ENCODE measurements around the gene LEPROT. TPM values are rescaled to one million over a fixed set of nuclear protein-coding genes. Genes with fewer than 3 reads are reported as not detected.

LEPROT gene
- polyA plus RNA-seq, 1 donor from 2014 or later: 39.2 TPM

GRCh38 chr1:65398083-65398482 is 22.4 kb upstream of the LEPROT start:
- H3K4me3 ChIP-seq (ENCODE audit: low read length): no peak overlapping the region
- H3K36me3 ChIP-seq (ENCODE audit: insufficient read depth, low read length): peaks cover 18% of the 10 kb centered on the region
- H3K9me3 ChIP-seq (ENCODE audit: low read length): no peaks in the 10 kb centered on the region
- H3K9ac ChIP-seq (ENCODE audit: low read length): no peak overlapping the region
- H4K20me1 ChIP-seq (ENCODE audit: insufficient read depth): no peaks in the 10 kb centered on the region
- no peak overlapping the region for H2AFZ ChIP-seq (ENCODE audit: low read depth, low read length)
- no peak for TF ChIP-seq POLR2AphosphoS5 (IDR thresholded peaks at IDR 0.05)
- TF ChIP-seq SMC3 (conservative IDR thresholded peaks at IDR 0.05; ENCODE audit: poor library complexity): no peak
- TF ChIP-seq EZH2 (IDR thresholded peaks at IDR 0.05; ENCODE audit: borderline replicate concordance, insufficient read depth, low read length, poor library complexity, severe bottlenecking): no peak
- no peak for TF ChIP-seq RAD21 (conservative IDR thresholded peaks at IDR 0.05)
- TF ChIP-seq MXI1 (conservative IDR thresholded peaks at IDR 0.05; ENCODE audit: poor library complexity, severe bottlenecking): no peak
- TF ChIP-seq TAF1 (IDR thresholded peaks at IDR 0.05; ENCODE audit: low read depth): no peak
- TF ChIP-seq EP300 (conservative IDR thresholded peaks at IDR 0.05; ENCODE audit: poor library complexity, severe bottlenecking): no peak
- TF ChIP-seq, protein P1, sequence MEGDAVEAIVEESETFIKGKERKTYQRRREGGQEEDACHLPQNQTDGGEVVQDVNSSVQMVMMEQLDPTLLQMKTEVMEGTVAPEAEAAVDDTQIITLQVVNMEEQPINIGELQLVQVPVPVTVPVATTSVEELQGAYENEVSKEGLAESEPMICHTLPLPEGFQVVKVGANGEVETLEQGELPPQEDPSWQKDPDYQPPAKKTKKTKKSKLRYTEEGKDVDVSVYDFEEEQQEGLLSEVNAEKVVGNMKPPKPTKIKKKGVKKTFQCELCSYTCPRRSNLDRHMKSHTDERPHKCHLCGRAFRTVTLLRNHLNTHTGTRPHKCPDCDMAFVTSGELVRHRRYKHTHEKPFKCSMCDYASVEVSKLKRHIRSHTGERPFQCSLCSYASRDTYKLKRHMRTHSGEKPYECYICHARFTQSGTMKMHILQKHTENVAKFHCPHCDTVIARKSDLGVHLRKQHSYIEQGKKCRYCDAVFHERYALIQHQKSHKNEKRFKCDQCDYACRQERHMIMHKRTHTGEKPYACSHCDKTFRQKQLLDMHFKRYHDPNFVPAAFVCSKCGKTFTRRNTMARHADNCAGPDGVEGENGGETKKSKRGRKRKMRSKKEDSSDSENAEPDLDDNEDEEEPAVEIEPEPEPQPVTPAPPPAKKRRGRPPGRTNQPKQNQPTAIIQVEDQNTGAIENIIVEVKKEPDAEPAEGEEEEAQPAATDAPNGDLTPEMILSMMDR (IDR thresholded peaks at IDR 0.05; ENCODE audit: poor library complexity, severe bottlenecking): no peak
- TF ChIP-seq, protein P2, sequence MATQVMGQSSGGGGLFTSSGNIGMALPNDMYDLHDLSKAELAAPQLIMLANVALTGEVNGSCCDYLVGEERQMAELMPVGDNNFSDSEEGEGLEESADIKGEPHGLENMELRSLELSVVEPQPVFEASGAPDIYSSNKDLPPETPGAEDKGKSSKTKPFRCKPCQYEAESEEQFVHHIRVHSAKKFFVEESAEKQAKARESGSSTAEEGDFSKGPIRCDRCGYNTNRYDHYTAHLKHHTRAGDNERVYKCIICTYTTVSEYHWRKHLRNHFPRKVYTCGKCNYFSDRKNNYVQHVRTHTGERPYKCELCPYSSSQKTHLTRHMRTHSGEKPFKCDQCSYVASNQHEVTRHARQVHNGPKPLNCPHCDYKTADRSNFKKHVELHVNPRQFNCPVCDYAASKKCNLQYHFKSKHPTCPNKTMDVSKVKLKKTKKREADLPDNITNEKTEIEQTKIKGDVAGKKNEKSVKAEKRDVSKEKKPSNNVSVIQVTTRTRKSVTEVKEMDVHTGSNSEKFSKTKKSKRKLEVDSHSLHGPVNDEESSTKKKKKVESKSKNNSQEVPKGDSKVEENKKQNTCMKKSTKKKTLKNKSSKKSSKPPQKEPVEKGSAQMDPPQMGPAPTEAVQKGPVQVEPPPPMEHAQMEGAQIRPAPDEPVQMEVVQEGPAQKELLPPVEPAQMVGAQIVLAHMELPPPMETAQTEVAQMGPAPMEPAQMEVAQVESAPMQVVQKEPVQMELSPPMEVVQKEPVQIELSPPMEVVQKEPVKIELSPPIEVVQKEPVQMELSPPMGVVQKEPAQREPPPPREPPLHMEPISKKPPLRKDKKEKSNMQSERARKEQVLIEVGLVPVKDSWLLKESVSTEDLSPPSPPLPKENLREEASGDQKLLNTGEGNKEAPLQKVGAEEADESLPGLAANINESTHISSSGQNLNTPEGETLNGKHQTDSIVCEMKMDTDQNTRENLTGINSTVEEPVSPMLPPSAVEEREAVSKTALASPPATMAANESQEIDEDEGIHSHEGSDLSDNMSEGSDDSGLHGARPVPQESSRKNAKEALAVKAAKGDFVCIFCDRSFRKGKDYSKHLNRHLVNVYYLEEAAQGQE (IDR thresholded peaks at IDR 0.05; ENCODE audit: borderline replicate concordance): no peak
- no peaks in the 10 kb centered on the region for H3F3A ChIP-seq (ENCODE audit: insufficient read depth, low read length, poor library complexity, severe bottlenecking)
- H3K9me2 ChIP-seq (ENCODE audit: insufficient read depth, low read length): no peaks in the 10 kb centered on the region
- H3K4me2 ChIP-seq (ENCODE audit: low read length): no peak overlapping the region
- H3K79me2 ChIP-seq (replicated peaks; ENCODE audit: insufficient read depth, low read length): no peaks in the 10 kb centered on the region
- H3K27me3 ChIP-seq (ENCODE audit: insufficient read depth, low read depth, low read length): no peaks in the 10 kb centered on the region
- no peak overlapping the region for H3K27ac ChIP-seq (ENCODE audit: low read length)

DNA sequence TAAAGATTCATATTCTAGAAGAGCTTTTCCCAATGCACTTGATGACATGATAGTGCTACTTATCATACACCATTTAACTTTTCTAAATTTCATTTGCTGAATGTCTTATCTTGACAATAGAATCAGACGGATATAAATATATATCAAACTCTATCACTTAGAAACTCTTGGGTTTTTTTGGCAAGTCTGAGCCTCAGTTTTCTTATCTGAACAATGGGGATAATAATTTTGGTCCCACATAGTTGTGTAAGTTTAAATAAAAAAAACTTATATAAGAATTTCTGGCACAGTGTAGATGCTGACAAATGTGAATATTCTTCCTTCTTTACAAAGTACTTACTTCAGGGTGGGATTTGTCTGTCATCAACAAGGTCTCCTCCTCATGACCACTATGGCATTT is 21.5 kb upstream of the LEPROT start:
- H3K4me3 ChIP-seq (ENCODE audit: low read length): no peak overlapping the region
- no peak overlapping the region for H3K4me2 ChIP-seq (ENCODE audit: low read length)
- H3K9me2 ChIP-seq (ENCODE audit: insufficient read depth, low read length): no peaks in the 10 kb centered on the region
- H3K27ac ChIP-seq (ENCODE audit: low read length): no peak overlapping the region
- H4K20me1 ChIP-seq (ENCODE audit: insufficient read depth): no peaks in the 10 kb centered on the region
- H3K79me2 ChIP-seq (replicated peaks; ENCODE audit: insufficient read depth, low read length): no peaks in the 10 kb centered on the region
- H3K27me3 ChIP-seq (ENCODE audit: insufficient read depth, low read depth, low read length): no peaks in the 10 kb centered on the region
- no peaks in the 10 kb centered on the region for H3F3A ChIP-seq (ENCODE audit: insufficient read depth, low read length, poor library complexity, severe bottlenecking)
- H3K36me3 ChIP-seq (ENCODE audit: insufficient read depth, low read length): peaks cover 18% of the 10 kb centered on the region
- no peak overlapping the region for H3K9ac ChIP-seq (ENCODE audit: low read length)
- no peaks in the 10 kb centered on the region for H3K9me3 ChIP-seq (ENCODE audit: low read length)
- TF ChIP-seq EZH2 (IDR thresholded peaks at IDR 0.05; ENCODE audit: borderline replicate concordance, insufficient read depth, low read length, poor library complexity, severe bottlenecking) (no peak), RAD21 (conservative IDR thresholded peaks at IDR 0.05) (no peak), SMC3 (conservative IDR thresholded peaks at IDR 0.05; ENCODE audit: poor library complexity) (no peak), TAF1 (IDR thresholded peaks at IDR 0.05; ENCODE audit: low read depth) (no peak), EP300 (conservative IDR thresholded peaks at IDR 0.05; ENCODE audit: poor library complexity, severe bottlenecking) (no peak), MXI1 (conservative IDR thresholded peaks at IDR 0.05; ENCODE audit: poor library complexity, severe bottlenecking) (no peak), POLR2AphosphoS5 (IDR thresholded peaks at IDR 0.05) (no peak)
- TF ChIP-seq, protein P1 (IDR thresholded peaks at IDR 0.05; ENCODE audit: poor library complexity, severe bottlenecking): no peak
- TF ChIP-seq, protein P2 (IDR thresholded peaks at IDR 0.05; ENCODE audit: borderline replicate concordance): no peak
- H2AFZ ChIP-seq (ENCODE audit: low read depth, low read length): no peak overlapping the region

Measured in neural cell (in vitro differentiated cells).